ENCODE data around the gene RBKS. TPM values are rescaled to one million over a fixed set of nuclear protein-coding genes. Genes with fewer than 3 reads are reported as not detected.

RBKS gene
- total and polyA plus RNA-seq, 2 of the 13 experiments (the other 11 are each of a cell fraction or from before 2014, with no cell fraction given) = 7.7 to 8.3 TPM

- TF ChIP-seq STAT6 (CRISPR knock-in tag; IDR thresholded peaks at IDR 0.05; ENCODE audit: borderline replicate concordance) (no peak), TBX3 (IDR thresholded peaks at IDR 0.05; ENCODE audit: borderline replicate concordance) (no peak), FOXJ3 (CRISPR knock-in tag; IDR thresholded peaks at IDR 0.05; ENCODE audit: borderline replicate concordance) (no peak), ZBTB8A (CRISPR knock-in tag; IDR thresholded peaks at IDR 0.05; ENCODE audit: borderline replicate concordance, low read depth) (no peak), ZFY (CRISPR knock-in tag; IDR thresholded peaks at IDR 0.05) (no peak), ZFP91 (CRISPR knock-in tag; IDR thresholded peaks at IDR 0.05; ENCODE audit: borderline replicate concordance) (no peak)
Observed at GRCh38 chr2:27797841-27798240, 92.3 kb downstream of the RBKS start (continued).

All from HepG2 (cell line).